ENCODE measurements around the gene PPA1. TPM values are rescaled to one million over a fixed set of nuclear protein-coding genes. Genes with fewer than 3 reads are reported as not detected.

Gene PPA1
- total and polyA plus RNA-seq, 2 experiments from 2014 or later, result 44.9 to 86.0 TPM

DNA sequence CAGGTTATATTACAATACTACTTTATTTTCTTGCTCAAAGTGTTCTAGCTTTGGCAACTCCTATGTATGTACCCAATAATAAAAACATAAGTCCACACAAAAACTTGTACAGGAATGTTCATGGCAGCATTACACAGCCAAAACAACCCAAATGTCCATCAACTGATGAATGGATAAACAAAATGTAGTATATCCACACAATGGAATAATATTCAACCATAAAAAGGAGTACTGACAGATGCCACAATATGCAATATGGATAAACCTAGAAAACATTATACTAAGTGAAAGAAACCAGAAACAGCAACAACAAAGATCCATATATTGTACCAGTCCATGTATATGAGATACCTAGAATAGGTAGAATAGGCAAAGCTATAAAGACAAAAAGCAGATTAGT, 21.0 kb downstream of the PPA1 start:
- TF ChIP-seq, protein P1, sequence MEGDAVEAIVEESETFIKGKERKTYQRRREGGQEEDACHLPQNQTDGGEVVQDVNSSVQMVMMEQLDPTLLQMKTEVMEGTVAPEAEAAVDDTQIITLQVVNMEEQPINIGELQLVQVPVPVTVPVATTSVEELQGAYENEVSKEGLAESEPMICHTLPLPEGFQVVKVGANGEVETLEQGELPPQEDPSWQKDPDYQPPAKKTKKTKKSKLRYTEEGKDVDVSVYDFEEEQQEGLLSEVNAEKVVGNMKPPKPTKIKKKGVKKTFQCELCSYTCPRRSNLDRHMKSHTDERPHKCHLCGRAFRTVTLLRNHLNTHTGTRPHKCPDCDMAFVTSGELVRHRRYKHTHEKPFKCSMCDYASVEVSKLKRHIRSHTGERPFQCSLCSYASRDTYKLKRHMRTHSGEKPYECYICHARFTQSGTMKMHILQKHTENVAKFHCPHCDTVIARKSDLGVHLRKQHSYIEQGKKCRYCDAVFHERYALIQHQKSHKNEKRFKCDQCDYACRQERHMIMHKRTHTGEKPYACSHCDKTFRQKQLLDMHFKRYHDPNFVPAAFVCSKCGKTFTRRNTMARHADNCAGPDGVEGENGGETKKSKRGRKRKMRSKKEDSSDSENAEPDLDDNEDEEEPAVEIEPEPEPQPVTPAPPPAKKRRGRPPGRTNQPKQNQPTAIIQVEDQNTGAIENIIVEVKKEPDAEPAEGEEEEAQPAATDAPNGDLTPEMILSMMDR (IDR thresholded peaks at IDR 0.05; ENCODE audit: low read depth, low read length), result no peak
- Histone ChIP-seq H3K27me3 (no peaks in the 10 kb centered on the region), H3K4me3 (no peak overlapping the region), H3K4me1 (ENCODE audit: low read depth) (no peaks in the 10 kb centered on the region), H3K9me3 (ENCODE audit: low read depth) (no peaks in the 10 kb centered on the region), H3K27ac (no peak overlapping the region), H3K36me3 (peaks cover 25% of the 10 kb centered on the region)
- no peak for DNase-seq (ENCODE audit: low read depth in 1 of 2, low spot score in 1 of 2)

DNA sequence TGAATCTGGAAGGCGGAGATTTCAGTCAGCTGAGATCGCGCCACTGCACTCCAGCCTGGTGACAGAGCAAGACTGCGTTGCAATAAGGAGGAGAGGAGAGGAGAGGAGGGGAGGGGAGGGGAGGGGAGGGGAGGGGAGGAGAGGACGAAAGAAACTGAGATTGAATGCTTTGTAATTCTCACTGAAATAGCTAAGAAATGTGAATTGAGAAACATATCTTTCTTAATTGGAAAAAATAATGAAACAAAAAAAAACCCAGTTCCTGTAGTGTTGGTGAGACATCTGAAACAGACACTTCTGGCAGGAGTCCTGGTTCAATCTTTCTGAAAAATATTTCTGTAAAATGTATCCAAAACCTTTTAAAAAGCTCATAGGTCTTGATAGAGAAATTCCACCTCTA, 26.5 kb downstream of the PPA1 start:
- TF ChIP-seq, protein P1 (IDR thresholded peaks at IDR 0.05; ENCODE audit: low read depth, low read length), result no peak
- no peaks in the 10 kb centered on the region for H3K27me3 ChIP-seq
- no peak overlapping the region for H3K4me3 ChIP-seq
- H3K4me1 ChIP-seq (ENCODE audit: low read depth), result no peaks in the 10 kb centered on the region
- no peak overlapping the region for H3K27ac ChIP-seq
- no peak for DNase-seq (ENCODE audit: low read depth in 1 of 2, low spot score in 1 of 2)
- H3K36me3 ChIP-seq, result peaks cover 43% of the 10 kb centered on the region
- H3K9me3 ChIP-seq (ENCODE audit: low read depth), result no peaks in the 10 kb centered on the region

DNA sequence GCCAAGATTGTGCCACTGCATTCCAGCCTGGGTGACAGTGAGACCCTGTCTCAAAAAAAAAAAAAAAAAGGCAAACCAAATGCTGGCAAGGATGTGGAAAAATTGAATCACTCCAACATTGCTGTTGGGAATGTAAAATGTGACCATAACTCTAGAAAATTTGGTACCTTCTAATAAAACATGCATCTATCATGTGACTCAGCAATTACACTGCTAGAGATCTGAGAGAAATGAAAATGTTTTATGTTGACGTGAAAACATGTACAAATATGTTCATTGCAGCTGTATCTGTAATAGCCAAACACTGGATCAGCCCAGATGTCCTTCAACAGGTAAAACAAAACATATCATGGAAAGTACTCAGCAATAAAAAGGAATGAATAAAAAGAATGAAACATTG, 32.1 kb downstream of the PPA1 start:
- Histone ChIP-seq H3K4me3 (no peak overlapping the region), H3K27me3 (no peaks in the 10 kb centered on the region), H3K36me3 (peaks cover 21% of the 10 kb centered on the region), H3K9me3 (ENCODE audit: low read depth) (no peaks in the 10 kb centered on the region), H3K4me1 (ENCODE audit: low read depth) (no peaks in the 10 kb centered on the region), H3K27ac (no peak overlapping the region)
- TF ChIP-seq, protein P1 (IDR thresholded peaks at IDR 0.05; ENCODE audit: low read depth, low read length), result no peak
- no peak for DNase-seq (ENCODE audit: low read depth in 1 of 2, low spot score in 1 of 2)

DNA sequence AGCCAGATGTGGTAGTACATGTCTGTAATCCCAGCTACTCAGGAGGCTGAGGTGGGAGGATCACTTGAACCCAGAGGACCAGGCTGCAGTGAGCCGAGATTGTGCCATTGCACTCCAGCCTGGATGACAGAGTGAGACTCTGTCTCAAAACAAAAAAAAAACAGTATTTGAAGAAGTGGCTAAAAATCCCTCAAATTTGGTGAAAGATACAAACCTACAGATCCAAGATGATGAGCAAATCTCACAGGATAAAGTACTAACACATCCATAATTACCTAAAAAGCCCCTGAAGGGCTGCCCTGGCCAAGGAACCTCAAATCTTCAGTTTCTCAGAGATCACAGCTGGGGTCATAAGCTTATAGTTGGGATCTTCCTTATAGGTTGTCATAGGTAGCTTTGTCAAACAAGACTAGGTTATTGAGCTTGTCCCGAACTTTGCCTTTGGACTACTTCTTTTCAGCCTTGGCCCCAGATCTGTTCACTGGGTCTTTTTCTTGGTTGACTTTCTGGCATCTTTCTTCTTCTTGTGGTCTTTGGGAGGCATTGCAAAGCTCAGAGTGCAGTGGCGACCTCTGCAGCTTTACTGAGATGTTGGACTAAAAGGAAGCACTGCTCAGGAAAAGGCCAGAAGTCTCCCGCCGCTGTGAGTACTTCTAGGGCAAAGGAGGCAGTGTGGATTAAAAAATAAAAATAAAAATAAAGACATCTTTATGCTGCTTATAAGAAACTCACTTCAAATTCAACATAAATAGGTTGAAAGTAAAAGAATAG, 34.3 kb downstream of the PPA1 start:
- no peaks in the 10 kb centered on the region for H3K9me3 ChIP-seq (ENCODE audit: low read depth)
- TF ChIP-seq, protein P1 (IDR thresholded peaks at IDR 0.05; ENCODE audit: low read depth, low read length), result peak; percentile 28
- H3K27me3 ChIP-seq, result no peaks in the 10 kb centered on the region
- no peak overlapping the region for H3K27ac ChIP-seq
- peaks cover 13% of the 10 kb centered on the region for H3K36me3 ChIP-seq
- H3K4me3 ChIP-seq, result no peak overlapping the region
- DNase-seq (ENCODE audit: low read depth in 1 of 2, low spot score in 1 of 2), result peak; percentile 30 to 58
- peaks cover 3% of the 10 kb centered on the region for H3K4me1 ChIP-seq (ENCODE audit: low read depth)

DNA sequence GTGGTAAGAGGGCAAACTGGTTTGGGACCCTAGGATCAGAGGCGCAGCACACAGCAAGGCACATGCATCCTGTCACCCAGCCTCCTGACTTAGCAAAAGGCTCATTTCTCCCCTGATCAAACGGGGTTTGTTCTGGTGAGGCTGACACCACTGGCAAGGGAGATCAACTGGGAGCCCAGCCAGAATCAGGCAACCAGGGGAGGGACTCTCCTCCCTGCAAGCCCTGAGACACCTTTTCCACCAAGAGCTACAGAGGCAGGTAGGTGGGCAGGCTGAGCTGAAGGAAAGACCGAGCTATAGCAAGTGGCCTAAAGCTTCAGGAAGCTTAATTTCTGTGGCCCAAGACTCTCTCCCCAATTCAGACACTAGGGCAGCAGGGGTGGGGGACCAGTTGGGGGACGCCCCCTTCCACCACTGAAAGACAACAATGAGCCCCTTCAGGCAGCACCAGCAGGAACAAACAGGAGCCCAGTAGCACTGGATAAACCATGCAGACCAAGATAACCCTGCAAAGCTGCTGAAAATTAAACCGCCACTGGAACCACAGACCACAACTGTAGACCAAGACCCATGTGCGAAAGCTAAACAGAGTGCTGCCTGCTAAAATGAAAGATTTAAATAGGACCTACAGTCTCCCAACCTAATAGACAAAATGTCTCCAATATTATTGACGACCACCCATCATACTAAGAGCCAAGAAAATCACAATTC, 35.8 kb downstream of the PPA1 start:
- H3K4me3 ChIP-seq, result no peak overlapping the region
- H3K27me3 ChIP-seq, result no peaks in the 10 kb centered on the region
- no peak for DNase-seq (ENCODE audit: low read depth in 1 of 2, low spot score in 1 of 2)
- TF ChIP-seq, protein P1 (IDR thresholded peaks at IDR 0.05; ENCODE audit: low read depth, low read length), result no peak
- peaks cover 7% of the 10 kb centered on the region for H3K36me3 ChIP-seq
- H3K27ac ChIP-seq, result no peak overlapping the region
- H3K4me1 ChIP-seq (ENCODE audit: low read depth), result peaks cover 6% of the 10 kb centered on the region
- no peaks in the 10 kb centered on the region for H3K9me3 ChIP-seq (ENCODE audit: low read depth)
